Nephron progenitor cell (in vitro differentiated cells): ENCODE results near the gene TAS2R39.
"Not testable (repeated sequence)": the region's sequence is repeated elsewhere in the genome, so short reads cannot be mapped to it uniquely, and the experiment has no call there.

Experiments
- DNase-seq: peaks from one replicate; pipeline ENCODE4 v3.0.0; 2021
- H3K27ac Mint-ChIP-seq: 2 replicates; pipeline ENCODE4 v1.8.0; 2021; ENCODE audit warnings: mild to moderate bottlenecking, moderate library complexity, mixed read lengths
- H3K27me3 Mint-ChIP-seq: 2 replicates; pipeline ENCODE4 v1.8.0; 2021; ENCODE audit warnings: mild to moderate bottlenecking, low read depth, mixed read lengths; ENCODE audit not compliant: poor library complexity
- H3K36me3 Mint-ChIP-seq: 2 replicates; pipeline ENCODE4 v1.8.0; 2021; ENCODE audit warnings: low read depth, mixed read lengths
- H3K4me1 Mint-ChIP-seq: 2 replicates; pipeline ENCODE4 v1.8.0; 2021; ENCODE audit warnings: mixed read lengths
- H3K4me3 Mint-ChIP-seq: 2 replicates; pipeline ENCODE4 v1.8.0; 2021; ENCODE audit warnings: mild to moderate bottlenecking, moderate library complexity, mixed read lengths
- H3K9me3 Mint-ChIP-seq: 2 replicates; pipeline ENCODE4 v1.8.0; 2021; ENCODE audit warnings: mild to moderate bottlenecking, moderate library complexity, mixed read lengths
- TF ChIP-seq, protein P1 (sequence below): fragments of 200-600 bp; sonication (generic); IDR thresholded peaks from 2 replicates; pipeline ENCODE4 v1.5.0; 2021; ENCODE audit warnings: antibody characterized with exemption

Gene TAS2R39

DNA sequence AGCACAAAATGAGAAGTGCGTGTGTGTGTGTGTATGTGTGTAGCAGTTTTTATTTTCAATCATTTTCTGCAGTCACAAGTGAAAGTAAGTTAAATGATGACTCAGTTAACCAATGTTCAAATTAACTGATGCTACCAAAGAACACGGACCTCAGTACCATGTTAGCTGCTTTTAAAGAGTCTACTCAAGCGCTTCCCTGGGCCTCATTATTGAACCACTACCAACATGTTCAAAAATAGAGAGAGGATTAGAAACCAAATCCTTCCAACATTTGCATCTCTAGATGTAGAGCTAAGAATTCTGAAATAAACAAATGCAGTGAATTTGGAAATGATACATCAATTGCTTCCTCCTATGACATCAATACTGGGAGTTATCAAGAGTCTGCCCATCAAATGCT is at the start of gene TAS2R39:
TSS of gene TAS2R39 (plus strand) at position 396 of the 400 bp plus-strand sequence. CDS start at position 396, 0 bp downstream.
- no peak within 1 kb of the TSS for H3K4me3 Mint-ChIP-seq
- no peak within 1 kb of the TSS for H3K27ac Mint-ChIP-seq
- no peaks in the 10 kb centered on the region for H3K4me1 Mint-ChIP-seq
- H3K27me3 Mint-ChIP-seq = peaks cover 9% of the 10 kb centered on the region
- peaks cover 1% of the 10 kb centered on the region for H3K9me3 Mint-ChIP-seq
- DNase-seq = no peak
- TF ChIP-seq, protein P1, sequence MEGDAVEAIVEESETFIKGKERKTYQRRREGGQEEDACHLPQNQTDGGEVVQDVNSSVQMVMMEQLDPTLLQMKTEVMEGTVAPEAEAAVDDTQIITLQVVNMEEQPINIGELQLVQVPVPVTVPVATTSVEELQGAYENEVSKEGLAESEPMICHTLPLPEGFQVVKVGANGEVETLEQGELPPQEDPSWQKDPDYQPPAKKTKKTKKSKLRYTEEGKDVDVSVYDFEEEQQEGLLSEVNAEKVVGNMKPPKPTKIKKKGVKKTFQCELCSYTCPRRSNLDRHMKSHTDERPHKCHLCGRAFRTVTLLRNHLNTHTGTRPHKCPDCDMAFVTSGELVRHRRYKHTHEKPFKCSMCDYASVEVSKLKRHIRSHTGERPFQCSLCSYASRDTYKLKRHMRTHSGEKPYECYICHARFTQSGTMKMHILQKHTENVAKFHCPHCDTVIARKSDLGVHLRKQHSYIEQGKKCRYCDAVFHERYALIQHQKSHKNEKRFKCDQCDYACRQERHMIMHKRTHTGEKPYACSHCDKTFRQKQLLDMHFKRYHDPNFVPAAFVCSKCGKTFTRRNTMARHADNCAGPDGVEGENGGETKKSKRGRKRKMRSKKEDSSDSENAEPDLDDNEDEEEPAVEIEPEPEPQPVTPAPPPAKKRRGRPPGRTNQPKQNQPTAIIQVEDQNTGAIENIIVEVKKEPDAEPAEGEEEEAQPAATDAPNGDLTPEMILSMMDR = no peak
- H3K36me3 Mint-ChIP-seq = no peaks in the 10 kb centered on the region

DNA sequence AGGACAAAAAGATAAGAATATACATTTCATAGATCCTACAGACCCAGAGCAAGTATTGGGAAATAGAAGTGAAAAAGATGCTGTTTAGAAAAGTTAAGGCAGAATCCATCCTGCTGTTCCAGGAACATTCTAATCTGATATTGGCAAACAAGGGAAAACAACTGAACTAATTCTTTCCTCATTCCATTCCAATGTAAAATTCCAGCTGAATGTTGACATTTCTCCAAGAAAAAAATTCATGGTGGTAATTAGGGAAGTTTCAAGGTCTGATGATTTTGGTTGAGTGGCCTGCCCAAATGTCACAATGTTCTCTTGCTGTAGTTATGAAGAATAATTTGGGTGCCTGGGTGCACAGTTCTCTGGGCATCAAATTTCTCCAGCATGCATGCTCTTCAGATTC is 36.1 kb upstream of the TAS2R39 start:
- no peaks in the 10 kb centered on the region for H3K4me1 Mint-ChIP-seq
- H3K27me3 Mint-ChIP-seq = peaks cover 10% of the 10 kb centered on the region
- TF ChIP-seq, protein P1 = no peak
- no peaks in the 10 kb centered on the region for H3K36me3 Mint-ChIP-seq
- no peak overlapping the region for H3K4me3 Mint-ChIP-seq
- no peak overlapping the region for H3K27ac Mint-ChIP-seq
- DNase-seq = no peak
- H3K9me3 Mint-ChIP-seq = peaks cover 14% of the 10 kb centered on the region

DNA sequence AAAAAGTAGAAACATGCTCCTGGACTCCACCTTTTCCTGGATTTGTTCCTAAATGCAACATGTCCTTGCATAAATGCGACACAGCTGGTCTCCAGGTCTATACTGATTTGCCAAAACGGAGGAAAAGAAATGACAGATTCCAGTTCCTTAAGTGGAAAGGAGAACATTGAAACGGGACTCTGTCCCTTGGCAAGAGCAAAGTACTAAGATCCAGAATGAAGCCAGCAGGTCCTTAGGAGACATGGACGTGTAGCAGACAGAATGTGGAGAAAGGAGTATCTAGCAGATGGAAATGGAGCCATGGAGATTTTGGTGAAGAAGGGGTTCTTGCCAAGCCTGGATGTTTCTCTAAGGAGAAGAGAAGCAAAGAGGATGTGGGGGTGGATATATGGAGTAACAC is 35.2 kb upstream of the TAS2R39 start:
- no peaks in the 10 kb centered on the region for H3K4me1 Mint-ChIP-seq
- TF ChIP-seq, protein P1 = no peak
- no peak overlapping the region for H3K27ac Mint-ChIP-seq
- H3K36me3 Mint-ChIP-seq = no peaks in the 10 kb centered on the region
- H3K27me3 Mint-ChIP-seq = peaks cover 10% of the 10 kb centered on the region
- H3K9me3 Mint-ChIP-seq = peaks cover 14% of the 10 kb centered on the region
- no peak overlapping the region for H3K4me3 Mint-ChIP-seq
- no peak for DNase-seq

GRCh38 chr7:143148651-143149050 is 34.6 kb upstream of the TAS2R39 start:
- H3K27me3 Mint-ChIP-seq = peaks cover 10% of the 10 kb centered on the region
- H3K4me1 Mint-ChIP-seq = no peaks in the 10 kb centered on the region
- DNase-seq = no peak
- no peaks in the 10 kb centered on the region for H3K36me3 Mint-ChIP-seq
- H3K9me3 Mint-ChIP-seq = peaks cover 14% of the 10 kb centered on the region
- no peak overlapping the region for H3K27ac Mint-ChIP-seq
- H3K4me3 Mint-ChIP-seq = no peak overlapping the region
- TF ChIP-seq, protein P1 = no peak

GRCh38 chr7:143150696-143151095 is 32.5 kb upstream of the TAS2R39 start:
- Mint-ChIP-seq H3K27me3 (peaks cover 10% of the 10 kb centered on the region), H3K9me3 (peaks cover 14% of the 10 kb centered on the region)
- H3K27ac Mint-ChIP-seq, H3K36me3 Mint-ChIP-seq, DNase-seq, H3K4me1 Mint-ChIP-seq, H3K4me3 Mint-ChIP-seq: not testable (repeated sequence)

DNA sequence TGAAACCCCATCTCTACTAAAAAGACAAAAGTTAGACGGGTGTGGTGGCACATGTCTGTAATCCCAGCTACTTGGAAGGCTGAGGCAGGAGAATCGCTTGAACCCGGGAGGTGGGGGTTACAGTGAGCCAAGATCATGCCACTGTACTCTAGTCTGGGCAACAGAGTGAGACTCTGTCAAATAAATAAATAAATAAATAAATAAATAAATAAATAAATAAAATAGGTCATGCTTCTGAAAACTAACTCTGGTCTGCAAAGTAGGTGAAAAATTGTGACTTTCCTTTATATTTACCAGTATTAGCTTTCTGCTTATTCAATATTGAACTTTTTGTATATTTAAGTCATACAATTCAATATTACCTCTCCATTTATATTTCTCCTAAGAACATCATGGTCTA is 24.6 kb upstream of the TAS2R39 start:
- not testable (repeated sequence) for DNase-seq, H3K4me3 Mint-ChIP-seq, H3K27me3 Mint-ChIP-seq, H3K4me1 Mint-ChIP-seq, H3K27ac Mint-ChIP-seq, H3K36me3 Mint-ChIP-seq
- peaks cover 13% of the 10 kb centered on the region for H3K9me3 Mint-ChIP-seq

GRCh38 chr7:143171697-143172096 is 11.5 kb upstream of the TAS2R39 start:
- Mint-ChIP-seq H3K9me3 (peaks cover 19% of the 10 kb centered on the region), H3K4me1 (peaks cover 5% of the 10 kb centered on the region), H3K4me3 (no peak overlapping the region), H3K27me3 (peaks cover 6% of the 10 kb centered on the region), H3K27ac (no peak overlapping the region), H3K36me3 (no peaks in the 10 kb centered on the region)
- TF ChIP-seq, protein P1 = no peak
- DNase-seq = no peak
